Pancreas (tissue), 10 donors: Measurements from ENCODE around the gene SCGB1D1. TPM values are rescaled to one million over a fixed set of nuclear protein-coding genes. Genes with fewer than 3 reads are reported as not detected.
"Not testable (repeated sequence)": the region's sequence is repeated elsewhere in the genome, so short reads cannot be mapped to it uniquely, and the experiment has no call there.

Source experiments
- ATAC-seq, 4 donors: fragments of 200-7000 bp; cut with Tn5 transposase; one replicate each; pipeline versions ENCODE4 v1.8.0 to v1.9.1; 2020; ENCODE audit warnings: mild to moderate bottlenecking in 4 of 4, moderate library complexity in 4 of 4
- DNase-seq, 6 donors: peaks; one replicate each; pipeline ENCODE4 v3.0.0-alpha.2; 2020
- FAIRE-seq: peaks from 2 replicates; lab custom pipeline; 2012; peaks lifted over from hg19 to GRCh38; lab: Jason Lieb, UNC
- H3K27ac ChIP-seq, 4 donors: fragments of 200-600 bp; sonication (generic); 1 replicate in 3 of 4; 2 replicates in 1 of 4; pipeline versions ENCODE4 v1.5.0 to v1.8.0; 2020
- H3K27me3 ChIP-seq, 4 donors: fragments of 200-600 bp; one replicate each; pipeline ENCODE4 v1.8.0; 2021
- H3K36me3 ChIP-seq, 3 donors: fragments of 200-600 bp; sonication (generic) in 1 of 3; one replicate each; pipeline versions ENCODE4 v1.5.0 to v1.8.0; 2020 to 2021
- H3K4me1 ChIP-seq, 3 donors: fragments of 200-600 bp; one replicate each; pipeline ENCODE4 v1.8.0; 2021
- H3K4me3 ChIP-seq, 4 donors: fragments of 200-600 bp; sonication (generic) in 2 of 4; one replicate each; pipeline versions ENCODE4 v1.5.0 to v1.8.0; 2020 to 2021
- H3K9me3 ChIP-seq, 4 donors: fragments of 200-600 bp; one replicate each; pipeline ENCODE4 v1.8.0; 2021
- WGBS, 2 donors: extraction: QIAGEN DNeasy Blood & Tissue Kit; methylation state at CpG; one replicate each; pipeline ENCODE4 v1.1.7; 2013; 5-methylcytosine and 5-hydroxymethylcytosine counted together
- intact Hi-C, 3 donors: fragments of 100-400 bp; cut with DNase I; formaldehyde crosslinking; loops; one replicate each; pipeline versions ENCODE4 v1.11.1 to v1.14.2; 2022
- polyA plus RNA-seq, 2 donors: library from polyadenylated mRNA; stranded (reverse); fragments of 200-250 nt; gene quantifications; one replicate each; pipeline ENCODE4 v1.2.3, GENCODE V29; 2013
- total RNA-seq, 6 donors: library from RNA; stranded (reverse); fragmentation: NEBNext Ultra II Directional in 4 of 6; extraction: Animal tissue kit (Norgen Biotek cat#: 25700) in 4 of 6; gene quantifications; one replicate each; pipeline versions ENCODE4 v1.2.1 to v1.2.4, GENCODE V29; 2021 to 2023
- TF ChIP-seq, protein P1 (sequence below), 4 donors: fragments of 200-600 bp; sonication (generic) in 3 of 4; IDR thresholded peaks; one replicate each; pipeline versions ENCODE4 v1.5.0 to v1.8.0; 2021; ENCODE audit warnings: antibody characterized with exemption in 4 of 4
- donor health status: healthy with polysubstance abuse.
- donor health status: DM: no; HTN: no; CAD: no; lungs with moderate emphysema.
- donor health status: DM: no; HTN: no; CAD: no.
- donor health status: control.
- donor health status: control.
- donor health status: Bipolar disorder and iron deficiency.
- donor health status: DM: yes; HTN: yes; CAD: no.
- donor health status: DM: no; HTN: no; CAD: no.
- donor health status: DM: no; HTN: no; CAD: no.
- donor health status: DM: yes; HTN: yes; CAD: no.

The SCGB1D1 gene
- total and polyA plus RNA-seq, 8 donors: not detected

- DNase-seq: peak in 2 of 6 donors; percentile 38 to 62
- TF ChIP-seq, protein P1, sequence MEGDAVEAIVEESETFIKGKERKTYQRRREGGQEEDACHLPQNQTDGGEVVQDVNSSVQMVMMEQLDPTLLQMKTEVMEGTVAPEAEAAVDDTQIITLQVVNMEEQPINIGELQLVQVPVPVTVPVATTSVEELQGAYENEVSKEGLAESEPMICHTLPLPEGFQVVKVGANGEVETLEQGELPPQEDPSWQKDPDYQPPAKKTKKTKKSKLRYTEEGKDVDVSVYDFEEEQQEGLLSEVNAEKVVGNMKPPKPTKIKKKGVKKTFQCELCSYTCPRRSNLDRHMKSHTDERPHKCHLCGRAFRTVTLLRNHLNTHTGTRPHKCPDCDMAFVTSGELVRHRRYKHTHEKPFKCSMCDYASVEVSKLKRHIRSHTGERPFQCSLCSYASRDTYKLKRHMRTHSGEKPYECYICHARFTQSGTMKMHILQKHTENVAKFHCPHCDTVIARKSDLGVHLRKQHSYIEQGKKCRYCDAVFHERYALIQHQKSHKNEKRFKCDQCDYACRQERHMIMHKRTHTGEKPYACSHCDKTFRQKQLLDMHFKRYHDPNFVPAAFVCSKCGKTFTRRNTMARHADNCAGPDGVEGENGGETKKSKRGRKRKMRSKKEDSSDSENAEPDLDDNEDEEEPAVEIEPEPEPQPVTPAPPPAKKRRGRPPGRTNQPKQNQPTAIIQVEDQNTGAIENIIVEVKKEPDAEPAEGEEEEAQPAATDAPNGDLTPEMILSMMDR (IDR thresholded peaks at IDR 0.05): no peak
- FAIRE-seq: no peak
These were observed 11.4 kb downstream of the SCGB1D1 start for GRCh38 chr11:62201376-62201775.

DNA sequence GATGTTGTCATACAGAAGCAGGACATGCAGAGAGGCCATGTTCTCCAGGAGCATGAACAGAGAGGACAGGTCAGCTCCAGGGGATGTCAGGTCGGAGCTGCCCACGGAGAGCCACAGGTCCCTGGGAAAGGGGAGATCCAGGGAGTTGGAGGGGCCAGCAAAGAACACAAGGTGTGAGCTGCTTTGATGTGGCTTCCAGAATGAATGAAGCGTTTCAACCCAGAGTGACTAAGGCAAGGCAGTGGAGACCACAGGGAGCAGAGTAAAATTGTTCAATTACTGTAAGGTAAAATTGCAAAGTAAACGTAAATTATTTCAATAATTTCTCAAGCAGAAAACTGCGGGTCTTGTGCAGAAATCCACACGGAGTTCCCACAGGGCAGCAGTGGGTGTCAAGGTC lies 12.9 kb downstream of the SCGB1D1 start:
- Histone ChIP-seq H3K4me3 (no peak overlapping the region), H3K9me3 (no peaks in the 10 kb centered on the region), H3K27me3 (no peaks in the 10 kb centered on the region), H3K4me1 (no peaks in the 10 kb centered on the region), H3K27ac (no peak overlapping the region), H3K36me3 (no peaks in the 10 kb centered on the region)
- 56 to 63% methylated on average over 6 of the region's 6 CpGs for WGBS, 2 donors
- ATAC-seq (no peak), DNase-seq (no peak), FAIRE-seq (no peak)
- TF ChIP-seq, protein P1 (IDR thresholded peaks at IDR 0.05): no peak
- intact Hi-C loops: no loop called here

More at GRCh38 chr11:62201376-62201775, 11.4 kb downstream of the SCGB1D1 start:
- H3K4me3 ChIP-seq: no peak overlapping the region
- H3K9me3 ChIP-seq: no peaks in the 10 kb centered on the region
- no peak overlapping the region for H3K27ac ChIP-seq
- WGBS, 2 donors: 53 to 69% methylated on average over 2 of the region's 2 CpGs
- intact Hi-C loops: no loop called here
- no peaks in the 10 kb centered on the region for H3K36me3 ChIP-seq
- no peak for ATAC-seq
- H3K27me3 ChIP-seq: no peaks in the 10 kb centered on the region
- H3K4me1 ChIP-seq: no peaks in the 10 kb centered on the region

DNA sequence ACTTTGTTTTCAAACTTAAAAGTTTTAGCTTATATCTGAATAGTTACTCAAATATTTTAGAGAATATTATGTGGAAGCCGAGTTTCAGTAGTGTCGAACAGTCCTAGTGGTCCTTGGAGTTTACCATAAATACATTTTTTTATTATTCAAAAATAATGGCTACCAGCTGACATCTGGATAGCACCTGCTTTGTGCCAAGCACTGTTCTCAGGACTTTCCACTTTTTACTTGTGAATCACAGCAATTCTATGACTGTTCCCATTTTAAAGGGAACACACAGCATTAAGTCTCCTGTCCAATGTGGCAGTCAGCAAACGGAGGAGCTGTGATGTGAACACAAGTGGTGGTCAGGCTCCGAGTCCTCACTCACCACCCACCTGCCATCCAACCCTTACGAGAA lies 14.4 kb downstream of the SCGB1D1 start:
- 79 to 91% methylated on average over 5 of the region's 5 CpGs for WGBS, 2 donors
- DNase-seq: no peak
- TF ChIP-seq, protein P1 (IDR thresholded peaks at IDR 0.05): no peak
- no peaks in the 10 kb centered on the region for H3K9me3 ChIP-seq
- no peaks in the 10 kb centered on the region for H3K27me3 ChIP-seq
- FAIRE-seq: no peak
- H3K36me3 ChIP-seq: no peaks in the 10 kb centered on the region
- H3K4me3 ChIP-seq: no peak overlapping the region
- no peak overlapping the region for H3K27ac ChIP-seq
- H3K4me1 ChIP-seq: peaks cover 0 to 5% (median 0%) of the 10 kb centered on the region in 3 donors
- intact Hi-C loops: no loop called here
- no peak for ATAC-seq

GRCh38 chr11:62205441-62205840 lies 15.4 kb downstream of the SCGB1D1 start:
- Histone ChIP-seq H3K4me3 (no peak overlapping the region), H3K27ac (no peak overlapping the region), H3K9me3 (no peaks in the 10 kb centered on the region), H3K27me3 (no peaks in the 10 kb centered on the region), H3K36me3 (no peaks in the 10 kb centered on the region), H3K4me1 (peaks cover 0 to 5% (median 0%) of the 10 kb centered on the region in 3 donors)
- WGBS, 2 donors: 94% methylated on average over 7 of the region's 7 CpGs
- TF ChIP-seq, protein P1 (IDR thresholded peaks at IDR 0.05): no peak
- FAIRE-seq (no peak), DNase-seq (no peak), ATAC-seq (no peak)
- intact Hi-C loops: no loop called here

DNA sequence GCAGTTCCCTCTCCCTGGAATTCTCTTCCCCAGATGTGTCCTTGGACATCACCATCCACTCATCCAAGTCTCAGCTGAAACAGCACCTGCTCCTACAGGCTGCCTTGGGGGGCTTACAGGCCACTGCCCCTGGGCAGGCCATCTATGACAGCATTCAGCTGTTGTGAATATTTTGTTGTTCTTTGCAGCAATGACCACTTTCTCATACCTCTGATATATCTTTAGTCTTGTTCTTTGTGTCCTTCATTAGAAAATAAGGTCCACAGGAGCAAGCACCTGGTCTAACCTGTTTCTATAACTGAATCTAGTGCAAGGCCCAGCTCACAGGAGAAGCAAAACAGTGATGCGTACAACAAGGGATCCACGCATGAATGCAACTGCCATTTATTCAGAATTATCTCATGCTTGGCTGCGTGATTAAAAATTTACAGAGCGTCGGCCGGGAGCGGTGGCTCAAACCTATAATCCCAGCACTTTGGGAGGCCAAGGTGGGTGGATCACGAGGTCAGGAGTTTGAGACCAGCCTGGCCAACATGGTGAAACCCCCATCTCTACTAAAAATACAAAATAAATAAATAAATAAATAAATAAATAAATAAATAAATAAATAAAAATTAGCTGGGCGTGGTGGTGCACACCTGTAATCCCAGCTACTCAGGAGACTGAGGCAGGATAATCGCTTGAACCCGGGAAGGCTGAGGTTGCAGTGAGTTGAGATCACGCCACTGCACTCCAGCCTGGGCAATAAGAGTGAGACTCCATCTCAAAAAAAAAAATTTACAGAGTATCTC lies 16.5 kb downstream of the SCGB1D1 start:
- H3K27me3 ChIP-seq, intact Hi-C loops, DNase-seq, FAIRE-seq, H3K27ac ChIP-seq, H3K36me3 ChIP-seq, H3K4me3 ChIP-seq, H3K4me1 ChIP-seq, H3K9me3 ChIP-seq: not testable (repeated sequence)
- peak in 2 of 4 donors; percentile 18 to 43 for ATAC-seq
- 86 to 88% methylated on average over 12 of the region's 12 CpGs for WGBS, 2 donors
